ENCODE data around the gene GALR1.

GALR1 gene

GRCh38 chr18:77316641-77317040 is 67.0 kb downstream of the GALR1 start:
- DNase-seq (ENCODE audit: low read depth) = no peak
- no peak overlapping the region for H3K4me3 ChIP-seq (ENCODE audit: low read depth, low read length)
- no peak for TF ChIP-seq CTCF (IDR thresholded peaks at IDR 0.05; ENCODE audit: control insufficient read depth, extremely low read depth, insufficient read depth)

DNA sequence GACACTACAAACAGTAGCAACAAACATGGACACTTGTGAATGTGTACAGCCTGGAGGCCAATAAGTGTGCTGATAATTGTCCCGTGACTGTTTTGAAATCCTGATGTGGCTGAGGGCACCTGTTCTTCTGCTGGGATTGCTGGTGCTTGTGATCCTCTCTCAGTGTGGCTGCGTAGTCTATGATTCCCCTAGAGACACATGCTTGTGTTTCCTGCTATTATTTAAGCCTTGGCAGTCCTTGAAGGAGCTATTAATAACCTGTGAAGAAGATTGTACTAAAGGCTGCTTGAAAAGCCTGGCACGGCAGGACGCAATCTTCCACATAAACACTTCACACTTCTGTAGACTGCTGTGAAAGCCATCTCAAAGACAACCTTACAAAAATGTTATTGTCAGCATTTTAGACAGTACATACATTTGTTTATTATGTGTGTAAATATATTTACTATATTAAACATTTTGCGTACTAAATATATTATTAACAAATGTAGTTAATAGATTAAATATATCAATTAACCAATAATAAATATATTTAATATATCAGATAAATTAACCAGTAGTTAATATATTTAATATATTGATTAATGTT is 71.4 kb downstream of the GALR1 start:
- H3K4me3 ChIP-seq (ENCODE audit: low read depth, low read length) = no peak overlapping the region
- no peak for DNase-seq (ENCODE audit: low read depth)
- no peak for TF ChIP-seq CTCF (IDR thresholded peaks at IDR 0.05; ENCODE audit: control insufficient read depth, extremely low read depth, insufficient read depth)

- no peak for TF ChIP-seq CTCF (IDR thresholded peaks at IDR 0.05; ENCODE audit: control insufficient read depth, extremely low read depth, insufficient read depth)
- no peak for DNase-seq (ENCODE audit: low read depth)
- H3K4me3 ChIP-seq (ENCODE audit: low read depth, low read length) = no peak overlapping the region
Measured at GRCh38 chr18:77321823-77322805, 72.5 kb downstream of the GALR1 start.

- DNase-seq (ENCODE audit: low read depth) = no peak
- TF ChIP-seq CTCF (IDR thresholded peaks at IDR 0.05; ENCODE audit: control insufficient read depth, extremely low read depth, insufficient read depth) = no peak
- no peak overlapping the region for H3K4me3 ChIP-seq (ENCODE audit: low read depth, low read length)
Measured at GRCh38 chr18:77323640-77324299, 74.1 kb downstream of the GALR1 start.
